Lower leg skin (tissue), 4 donors: Measurements from ENCODE around the gene SPRR2E. TPM values are rescaled to one million over a fixed set of nuclear protein-coding genes. Genes with fewer than 3 reads are reported as not detected.

Source experiments
- DNase-seq, 2 donors: peaks; one replicate each; pipeline ENCODE4 v3.0.0-alpha.2; 2019; ENCODE audit warnings: low spot score in 2 of 2
- H3K4me3 ChIP-seq: fragments of 200-600 bp; sonication (generic); 2 replicates; pipeline ENCODE4 v1.5.1; 2017; ENCODE audit warnings: mild to moderate bottlenecking, low read depth; ENCODE audit not compliant: poor library complexity, severe bottlenecking
- CTCF ChIP-seq, 3 donors: fragments of 450-650 bp; IDR thresholded peaks; one replicate each; pipeline ENCODE4 v1.5.1; 2016; ENCODE audit warnings: antibody characterized with exemption in 3 of 3, mild to moderate bottlenecking in 3 of 3, moderate library complexity in 2 of 3
- POLR2A ChIP-seq, 2 donors: fragments of 450-650 bp; IDR thresholded peaks; one replicate each; pipeline ENCODE4 v1.6.1; 2016 to 2017; ENCODE audit warnings: antibody characterized with exemption in 2 of 2, mild to moderate bottlenecking in 1 of 2, moderate library complexity in 1 of 2
- WGBS, 2 donors: methylation state at CpG; one replicate each; pipeline ENCODE4 v1.1.5; 2018; 5-methylcytosine and 5-hydroxymethylcytosine counted together
- intact Hi-C: fragments of 100-400 bp; cut with DNase I; formaldehyde crosslinking; loops from one replicate; pipeline ENCODE4 v1.15.0; 2023; ENCODE audit warnings: low total_unique reads
- total RNA-seq, 4 donors: library from RNA; depleted of rRNA; stranded (reverse); fragments of >200 nt; gene quantifications; one replicate each; pipeline ENCODE4 v1.1.0, GENCODE V29; 2016

Gene SPRR2E
- total RNA-seq, 4 donors from 2014 or later = 149 to 650 (median 233) TPM

- WGBS, 2 donors = 49 to 61% methylated on average over 3 of the region's 3 CpGs
Measured at GRCh38 chr1:153081736-153082135, 12.6 kb downstream of the SPRR2E start.

GRCh38 chr1:153072806-153073726, 21.3 kb downstream of the SPRR2E start:
- no peak for DNase-seq
- TF ChIP-seq POLR2A (IDR thresholded peaks at IDR 0.05) (no peak), CTCF (IDR thresholded peaks at IDR 0.05) (no peak)
- 75 to 86% methylated on average over 5 of the region's 5 CpGs for WGBS, 2 donors
- no peak overlapping the region for H3K4me3 ChIP-seq
- intact Hi-C loops = no loop called here

More at GRCh38 chr1:153081736-153082135, 12.6 kb downstream of the SPRR2E start:
- no peak overlapping the region for H3K4me3 ChIP-seq
- intact Hi-C loops = no loop called here
- TF ChIP-seq CTCF (IDR thresholded peaks at IDR 0.05) (no peak), POLR2A (IDR thresholded peaks at IDR 0.05) (no peak)
- no peak for DNase-seq

GRCh38 chr1:153071511-153071910, 22.8 kb downstream of the SPRR2E start, which contains the start of gene SPRR2B:
TSS of gene SPRR2B (minus strand) at chr1:153071611. CDS start at chr1:153070839, 772 bp downstream.
- TF ChIP-seq CTCF (IDR thresholded peaks at IDR 0.05) = no peak
- no peak for TF ChIP-seq POLR2A (IDR thresholded peaks at IDR 0.05)
- H3K4me3 ChIP-seq = no peak within 1 kb of the TSS

GRCh38 chr1:153070243-153070642, 24.1 kb downstream of the SPRR2E start:
- intact Hi-C loops = no loop called here
- no peak for DNase-seq
- no peak overlapping the region for H3K4me3 ChIP-seq
- no peak for TF ChIP-seq POLR2A (IDR thresholded peaks at IDR 0.05)
- no peak for TF ChIP-seq CTCF (IDR thresholded peaks at IDR 0.05)
- 66 to 77% methylated on average over 2 of the region's 2 CpGs for WGBS, 2 donors

More at GRCh38 chr1:153071511-153071910, 22.8 kb downstream of the SPRR2E start, which contains the start of gene SPRR2B:
- WGBS, 2 donors = 58 to 60% methylated on average over 2 of the region's 2 CpGs
- DNase-seq = no peak
- intact Hi-C loops = no loop called here

GRCh38 chr1:153058826-153059784, 35.2 kb downstream of the SPRR2E start:
- TF ChIP-seq POLR2A (IDR thresholded peaks at IDR 0.05) = no peak
- TF ChIP-seq CTCF (IDR thresholded peaks at IDR 0.05) = no peak
- intact Hi-C loops = no loop called here
- WGBS, 2 donors = 62 to 68% methylated on average over 6 of the region's 6 CpGs
- H3K4me3 ChIP-seq = no peak overlapping the region
- DNase-seq = no peak
